SW 1271 (cell line): Measurements from ENCODE around the gene EPHA10.
A peak's percentile ranks its signal among the peaks of the same experiment; 100 is the strongest.
"Not testable (repeated sequence)": the region's sequence is repeated elsewhere in the genome, so short reads cannot be mapped to it uniquely, and the experiment has no call there.

ENCODE experiments used
- DNase-seq, 2 experiments: peaks; one replicate each; lab custom pipeline; 2025; lab: John Stamatoyannopoulos, UW

The EPHA10 gene

DNA sequence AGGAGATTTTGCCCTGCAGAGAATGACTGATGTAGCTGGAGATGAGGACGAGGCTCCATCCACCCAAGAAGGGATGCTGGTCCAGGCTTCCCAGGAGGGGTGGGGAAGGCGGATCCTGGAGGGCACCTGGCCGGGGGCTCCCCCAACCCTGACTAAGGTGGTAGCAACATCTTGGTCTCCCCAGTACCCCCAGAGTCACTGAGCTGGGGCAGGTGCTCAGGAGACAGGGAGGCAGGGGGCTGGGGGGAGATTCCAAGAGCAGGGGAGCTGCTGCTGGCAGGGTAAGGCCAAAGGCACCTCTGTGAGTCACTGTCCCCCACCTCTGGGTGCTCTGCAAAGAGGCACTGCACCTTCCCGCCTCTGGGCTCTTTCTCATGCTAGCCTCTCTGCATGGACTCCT is 48.6 kb downstream of the EPHA10 start:
- no peak for DNase-seq

GRCh38 chr1:37714689-37715088 is 50.2 kb downstream of the EPHA10 start:
- no peak for DNase-seq

DNA sequence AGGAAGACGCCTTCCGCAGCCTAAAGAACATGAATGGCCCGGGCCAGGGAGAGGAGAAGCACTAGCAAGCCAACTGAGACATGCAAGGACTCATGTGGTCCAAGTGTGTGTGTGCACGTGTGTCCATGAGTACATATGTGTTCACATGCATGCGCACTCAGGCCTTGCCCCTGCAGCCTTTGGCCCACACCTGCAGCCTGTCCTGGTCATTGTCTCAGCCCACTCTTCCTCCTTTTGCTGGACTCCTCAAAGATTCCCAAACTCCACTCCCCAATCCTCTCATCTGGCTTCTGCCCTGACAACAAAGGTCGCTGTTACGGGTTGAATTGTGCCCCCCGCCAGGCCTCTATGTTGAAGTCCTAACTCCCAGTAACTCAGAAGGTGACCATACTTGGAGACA is 50.7 kb downstream of the EPHA10 start:
- DNase-seq = no peak

GRCh38 chr1:37708471-37708870 is 56.4 kb downstream of the EPHA10 start:
- no peak for DNase-seq

DNA sequence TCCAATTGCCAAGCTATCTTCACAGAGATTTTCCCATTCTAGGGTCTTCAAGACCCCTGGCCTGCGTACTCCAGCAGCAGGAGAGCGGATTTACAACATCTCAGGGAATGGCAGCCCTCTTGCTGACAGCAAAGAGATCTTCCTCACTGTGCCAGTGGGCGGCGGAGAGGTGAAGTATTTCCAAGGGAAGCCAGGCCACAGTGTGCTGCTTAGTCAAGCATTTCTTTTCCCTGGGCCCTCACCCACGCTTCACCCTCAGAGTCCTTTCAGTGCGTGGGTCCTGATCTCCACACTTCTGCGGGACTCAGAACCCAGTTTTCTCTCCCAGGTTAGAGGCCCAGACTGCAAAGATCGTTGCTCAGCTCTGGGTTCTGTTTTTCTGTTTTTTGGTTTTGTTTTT is 59.5 kb downstream of the EPHA10 start:
- DNase-seq = no peak

DNA sequence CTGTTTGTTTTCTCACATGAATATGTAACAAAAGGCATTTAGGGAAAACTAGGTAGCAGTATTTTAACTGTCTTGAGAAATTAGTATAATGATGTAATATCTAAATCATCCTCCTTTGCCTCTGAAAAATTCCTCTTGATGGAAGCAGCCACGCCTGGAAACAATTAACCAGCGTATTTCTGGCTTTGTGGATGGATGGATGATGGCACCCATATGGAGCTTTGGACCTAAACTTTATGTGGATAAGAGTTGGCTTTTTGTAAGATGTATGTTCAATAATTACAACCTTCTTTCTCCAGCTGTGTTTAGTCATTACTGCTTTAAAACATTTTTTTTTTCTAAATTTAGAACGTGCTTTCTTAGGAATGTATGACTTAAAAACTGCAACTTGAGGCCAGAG is 60.0 kb downstream of the EPHA10 start:
- DNase-seq = no peak

- DNase-seq = no peak
Measured at GRCh38 chr1:37703061-37703460, 61.9 kb downstream of the EPHA10 start.

- DNase-seq = no peak
Measured at GRCh38 chr1:37701051-37701450, 63.9 kb downstream of the EPHA10 start.

GRCh38 chr1:37699147-37699546 is 65.8 kb downstream of the EPHA10 start:
- no peak for DNase-seq

GRCh38 chr1:37697737-37698136 is 67.2 kb downstream of the EPHA10 start:
- no peak for DNase-seq

DNA sequence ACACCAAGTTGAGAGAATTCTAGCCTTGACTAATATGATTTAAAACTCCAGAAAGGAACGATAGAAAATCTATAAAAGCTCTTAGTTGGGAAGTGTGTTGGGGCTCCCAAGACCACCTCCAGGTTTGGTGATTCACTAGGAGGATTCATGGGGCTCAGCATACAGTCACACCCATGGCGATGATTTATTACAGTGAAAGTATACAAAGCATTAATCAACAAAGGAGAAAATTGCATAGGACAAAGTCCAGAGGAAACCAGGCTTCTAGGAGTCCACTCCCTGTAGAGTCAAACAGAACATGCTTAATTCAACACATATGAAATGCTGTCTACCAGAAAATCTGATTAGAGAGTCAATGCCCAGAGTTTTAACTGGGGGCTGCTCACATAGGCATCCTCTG is 67.8 kb downstream of the EPHA10 start:
- DNase-seq = no peak

- no peak for DNase-seq
Measured at GRCh38 chr1:37692834-37693175, 72.1 kb downstream of the EPHA10 start.

DNA sequence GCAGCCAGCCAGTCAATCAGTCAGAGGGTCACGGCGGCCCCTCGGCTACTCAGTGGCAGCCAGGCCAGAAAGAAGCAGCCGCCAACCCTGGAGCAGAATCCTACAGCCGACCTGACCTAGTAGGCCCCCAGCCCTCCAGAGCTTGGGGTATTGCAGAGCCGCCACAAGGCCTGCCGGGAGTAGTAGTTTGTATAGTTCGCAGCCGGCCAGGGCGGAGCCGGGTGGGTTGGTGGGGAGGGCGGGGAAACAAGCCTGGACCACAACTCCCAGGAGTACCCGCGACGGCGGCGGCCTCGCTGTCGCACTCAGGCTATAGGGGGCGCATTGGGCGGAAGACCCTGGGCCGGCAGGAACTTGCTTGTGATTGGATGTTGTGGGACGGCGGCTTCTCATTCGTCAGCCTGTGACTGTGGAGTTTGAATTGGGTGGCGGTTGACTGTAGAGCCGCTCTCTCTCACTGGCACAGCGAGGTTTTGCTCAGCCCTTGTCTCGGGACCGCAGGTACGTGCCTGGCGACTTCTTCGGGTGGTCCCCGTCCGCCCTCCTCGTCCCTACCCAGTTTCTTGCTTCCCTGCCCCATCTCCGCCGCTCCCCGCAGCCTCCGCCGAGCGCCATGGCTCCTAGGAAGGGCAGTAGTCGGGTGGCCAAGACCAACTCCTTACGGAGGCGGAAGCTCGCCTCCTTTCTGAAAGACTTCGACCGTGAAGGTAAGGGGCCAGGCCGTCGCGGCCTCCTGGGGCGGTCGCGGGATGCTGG is 72.7 kb downstream of the EPHA10 start, which contains the start of gene CDCA8:
Gene CDCA8 (plus strand): TSS at position 439 of the 756 bp plus-strand sequence. CDS start 175 bp downstream, at position 614.
- peak; percentile 70 to 96 for DNase-seq

DNA sequence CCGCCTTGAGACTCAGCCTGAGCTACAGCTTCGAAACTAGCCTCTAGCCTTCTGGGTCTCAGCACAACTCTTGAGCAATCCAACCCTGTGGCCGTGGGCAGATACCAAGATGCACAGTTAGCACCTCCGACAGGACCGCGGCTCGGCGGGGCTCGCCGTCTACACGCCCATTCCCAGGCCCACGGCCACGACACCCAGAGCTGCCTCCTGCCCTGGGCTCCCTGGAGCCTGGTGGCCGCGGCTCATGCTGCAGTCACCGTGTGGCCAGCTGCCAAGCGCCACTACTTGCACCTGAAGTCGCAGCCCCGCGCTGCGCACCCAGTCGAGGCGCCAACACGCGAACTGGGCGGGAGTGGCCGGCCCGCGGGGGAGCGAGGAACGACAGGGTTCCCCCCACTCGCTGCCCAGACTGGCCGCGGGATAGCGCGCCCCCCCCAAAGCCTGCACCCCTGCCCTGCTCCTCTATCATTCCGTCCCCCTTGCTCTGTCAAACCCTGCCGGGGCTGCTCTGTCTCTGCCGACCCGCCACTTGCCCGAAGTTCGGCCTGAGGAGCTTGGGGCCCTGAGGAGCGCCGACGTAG is 73.3 kb downstream of the EPHA10 start:
- DNase-seq = peak in 1 of 2 experiments; percentile 30

GRCh38 chr1:37688926-37689325 is 76.0 kb downstream of the EPHA10 start:
- DNase-seq = no peak

DNA sequence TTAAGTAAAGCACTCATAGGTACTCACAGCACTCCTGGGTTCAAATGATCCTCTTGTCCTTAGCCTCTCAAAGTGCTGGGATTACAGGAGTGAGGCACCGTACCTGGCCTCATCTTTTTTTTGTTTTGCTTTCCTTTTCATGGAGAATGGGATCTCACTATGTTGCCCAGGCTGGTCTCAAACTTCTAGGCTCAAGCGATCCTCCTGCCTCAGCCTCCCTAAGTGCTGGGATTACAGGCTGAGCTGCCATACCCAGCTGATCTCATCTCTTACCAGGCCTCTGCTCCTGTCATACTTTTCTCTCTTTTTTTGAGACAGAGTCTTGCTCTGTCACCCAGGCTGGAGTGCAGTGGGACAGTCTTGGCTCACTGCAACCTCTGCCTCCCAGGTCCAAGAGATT is 77.2 kb downstream of the EPHA10 start:
- not testable (repeated sequence) for DNase-seq

DNA sequence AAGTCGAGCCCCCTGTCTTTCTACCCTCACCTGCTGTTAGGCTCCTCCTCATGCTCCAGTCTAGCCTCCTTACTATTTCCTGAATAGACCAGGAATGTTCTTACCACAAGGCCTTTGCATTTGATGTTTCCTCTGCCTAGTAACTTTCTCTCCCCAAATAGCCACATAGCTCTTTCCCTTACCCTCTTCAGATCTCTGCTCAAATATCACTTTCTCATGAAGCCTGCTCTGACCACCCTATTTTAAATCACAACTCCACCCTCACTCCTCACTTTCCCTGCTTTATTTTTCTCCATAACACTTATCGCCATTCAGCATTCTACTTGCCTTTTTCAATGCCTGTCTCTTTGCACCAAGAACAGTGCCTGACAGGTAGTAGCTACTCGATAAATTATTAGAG is 79.2 kb downstream of the EPHA10 start:
- DNase-seq = no peak

GRCh38 chr1:37684182-37684581 is 80.7 kb downstream of the EPHA10 start:
- DNase-seq = not testable (repeated sequence)

DNA sequence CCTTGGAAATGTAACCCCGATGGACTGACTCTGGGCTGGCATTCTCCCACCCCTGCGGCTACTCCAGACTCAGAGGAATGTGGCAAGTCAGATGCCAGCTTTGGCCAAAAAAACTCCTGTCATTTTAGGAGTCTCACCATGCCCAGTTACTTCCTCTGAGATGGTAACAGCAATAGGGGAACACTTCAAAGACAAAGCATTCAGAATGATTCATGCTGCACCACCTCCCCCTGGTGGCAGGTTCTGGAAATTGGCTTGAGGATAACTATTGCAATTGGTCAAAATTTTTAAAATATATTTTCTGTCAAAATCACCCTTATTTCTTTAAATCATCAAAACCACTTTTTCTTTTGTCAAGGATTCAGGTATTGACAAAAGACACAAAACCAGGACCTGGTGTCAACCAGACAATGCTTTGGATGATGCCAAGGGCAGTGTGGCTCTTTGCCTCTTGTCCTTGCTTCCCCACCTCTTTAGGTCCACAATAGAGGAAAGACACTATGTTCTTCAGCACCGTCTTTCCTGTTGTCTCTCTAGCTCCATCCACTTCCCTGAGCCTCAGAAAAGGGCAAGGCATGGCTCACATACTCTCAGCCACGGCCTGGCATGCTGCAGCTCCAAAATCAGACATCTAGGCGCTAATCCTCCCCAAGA is 82.5 kb downstream of the EPHA10 start:
- peak in 1 of 2 experiments; percentile 46 for DNase-seq

GRCh38 chr1:37680933-37681332 is 84.0 kb downstream of the EPHA10 start:
- DNase-seq = no peak

DNA sequence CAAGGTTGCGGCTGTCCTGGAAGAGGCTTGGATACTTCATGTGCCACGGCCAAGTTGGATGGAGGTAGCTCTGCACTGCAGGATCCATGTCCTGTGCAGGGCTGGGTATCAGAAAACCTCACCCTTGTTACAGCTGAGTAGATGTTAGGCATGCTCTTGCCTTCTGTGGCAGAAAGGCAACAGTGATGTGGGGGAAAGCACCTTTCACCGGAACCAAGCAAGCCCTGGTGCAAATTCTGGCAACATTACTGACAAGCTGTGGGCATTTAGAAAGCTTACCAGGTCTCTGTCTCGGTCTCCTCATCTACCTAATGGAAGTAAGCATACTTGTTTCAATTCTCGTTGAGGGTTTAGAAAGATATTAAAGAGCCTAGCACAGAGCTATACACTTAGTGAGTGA is 87.1 kb downstream of the EPHA10 start:
- no peak for DNase-seq

DNA sequence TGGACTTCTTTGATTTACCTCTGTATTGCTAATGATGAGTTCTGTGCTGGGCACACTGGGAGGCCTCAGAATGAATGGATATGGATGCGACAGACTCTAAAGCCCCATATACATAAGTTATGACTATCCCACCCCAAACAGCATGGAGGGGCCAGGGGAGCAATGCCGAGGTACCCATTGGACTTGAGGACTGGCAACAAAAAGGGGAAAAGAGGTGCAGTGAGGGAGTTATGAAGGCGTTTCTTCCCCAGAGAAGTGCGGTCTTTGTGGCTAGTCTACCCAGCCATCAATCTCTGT is 87.8 kb downstream of the EPHA10 start:
- no peak for DNase-seq

DNA sequence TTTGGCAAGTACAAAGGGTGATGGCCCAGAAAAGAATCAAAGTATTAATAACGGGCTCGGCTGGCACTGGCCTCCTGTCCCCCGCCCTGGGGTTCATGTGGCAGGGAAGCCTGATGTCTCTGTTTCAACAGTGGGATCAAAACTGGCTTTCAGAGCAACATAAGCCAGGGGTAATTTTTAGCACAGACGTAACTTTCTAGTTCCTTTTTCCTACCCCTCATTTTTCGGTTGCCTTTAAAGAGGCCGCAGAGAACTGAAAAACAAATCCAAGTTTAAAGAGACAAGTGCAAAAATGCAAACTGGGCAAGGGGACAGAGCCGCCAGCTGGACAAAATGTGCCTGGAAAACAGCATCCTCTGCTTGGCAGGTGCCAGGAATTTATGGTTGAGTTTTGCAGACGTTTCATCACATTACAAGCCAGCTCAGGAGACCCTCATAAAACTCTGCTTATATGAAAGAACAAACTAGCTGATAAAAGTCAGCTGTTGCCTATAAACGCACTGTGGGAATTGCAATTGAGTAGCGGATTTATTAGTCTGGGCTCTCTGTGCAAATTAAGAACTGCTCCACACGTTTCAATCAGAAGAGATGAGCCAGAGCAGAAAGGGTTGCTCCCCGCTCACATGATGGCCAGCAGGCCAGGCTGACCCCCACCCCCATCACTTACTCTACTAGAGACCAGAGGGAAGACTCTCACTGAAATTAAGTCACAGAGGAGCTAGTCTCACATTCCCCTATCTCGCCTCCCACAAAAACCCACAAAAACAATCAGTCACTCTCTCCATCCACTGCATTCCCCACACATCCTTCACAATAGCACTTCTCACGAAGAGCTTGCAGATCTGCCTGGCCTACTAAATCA is 88.4 kb downstream of the EPHA10 start:
- DNase-seq = no peak
